ENCODE data around the gene SDK1. TPM values are rescaled to one million over a fixed set of nuclear protein-coding genes. Genes with fewer than 3 reads are reported as not detected.

The SDK1 gene
- total and polyA plus RNA-seq, 7 donors = 0.31 to 2.4 (median 1.3) TPM

GRCh38 chr7:3434611-3435010 is 133.6 kb downstream of the SDK1 start:
- H3K9me3 ChIP-seq = no peaks in the 10 kb centered on the region
- H3K36me3 ChIP-seq (ENCODE audit: insufficient read depth in 1 of 2, low read depth in 1 of 2) = no peaks in the 10 kb centered on the region
- H3K4me3 ChIP-seq = no peak overlapping the region
- H3K4me1 ChIP-seq = no peaks in the 10 kb centered on the region
- H3K27ac ChIP-seq = no peak overlapping the region
- TF ChIP-seq, protein P1, sequence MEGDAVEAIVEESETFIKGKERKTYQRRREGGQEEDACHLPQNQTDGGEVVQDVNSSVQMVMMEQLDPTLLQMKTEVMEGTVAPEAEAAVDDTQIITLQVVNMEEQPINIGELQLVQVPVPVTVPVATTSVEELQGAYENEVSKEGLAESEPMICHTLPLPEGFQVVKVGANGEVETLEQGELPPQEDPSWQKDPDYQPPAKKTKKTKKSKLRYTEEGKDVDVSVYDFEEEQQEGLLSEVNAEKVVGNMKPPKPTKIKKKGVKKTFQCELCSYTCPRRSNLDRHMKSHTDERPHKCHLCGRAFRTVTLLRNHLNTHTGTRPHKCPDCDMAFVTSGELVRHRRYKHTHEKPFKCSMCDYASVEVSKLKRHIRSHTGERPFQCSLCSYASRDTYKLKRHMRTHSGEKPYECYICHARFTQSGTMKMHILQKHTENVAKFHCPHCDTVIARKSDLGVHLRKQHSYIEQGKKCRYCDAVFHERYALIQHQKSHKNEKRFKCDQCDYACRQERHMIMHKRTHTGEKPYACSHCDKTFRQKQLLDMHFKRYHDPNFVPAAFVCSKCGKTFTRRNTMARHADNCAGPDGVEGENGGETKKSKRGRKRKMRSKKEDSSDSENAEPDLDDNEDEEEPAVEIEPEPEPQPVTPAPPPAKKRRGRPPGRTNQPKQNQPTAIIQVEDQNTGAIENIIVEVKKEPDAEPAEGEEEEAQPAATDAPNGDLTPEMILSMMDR (IDR thresholded peaks at IDR 0.05) = no peak
- H3K27me3 ChIP-seq (ENCODE audit: insufficient read depth in 3 of 3, low read length in 2 of 3) = no peaks in the 10 kb centered on the region
- intact Hi-C loops (cut with DNase I) = no loop called here
- DNase-seq (no peak), ATAC-seq (no peak)
- 91 to 94% (median 92%) methylated on average over 4 of the region's 4 CpGs for WGBS, 3 donors

GRCh38 chr7:3436112-3436511 is 135.1 kb downstream of the SDK1 start:
- Histone ChIP-seq H3K4me3 (no peak overlapping the region), H3K36me3 (ENCODE audit: insufficient read depth in 1 of 2, low read depth in 1 of 2) (no peaks in the 10 kb centered on the region), H3K9me3 (no peaks in the 10 kb centered on the region), H3K27me3 (ENCODE audit: insufficient read depth in 3 of 3, low read length in 2 of 3) (no peaks in the 10 kb centered on the region), H3K4me1 (no peaks in the 10 kb centered on the region), H3K27ac (no peak overlapping the region)
- intact Hi-C loops (cut with DNase I) = no loop called here
- WGBS, 3 donors = 87 to 96% (median 88%) methylated on average over 2 of the region's 2 CpGs
- TF ChIP-seq, protein P1 (IDR thresholded peaks at IDR 0.05) = no peak
- DNase-seq (no peak), ATAC-seq (no peak)

- Histone ChIP-seq H3K9me3 (no peaks in the 10 kb centered on the region), H3K36me3 (ENCODE audit: insufficient read depth in 1 of 2, low read depth in 1 of 2) (no peaks in the 10 kb centered on the region), H3K4me3 (no peak overlapping the region), H3K27ac (no peak overlapping the region), H3K27me3 (ENCODE audit: insufficient read depth in 3 of 3, low read length in 2 of 3) (no peaks in the 10 kb centered on the region), H3K4me1 (no peaks in the 10 kb centered on the region)
- intact Hi-C loops (cut with DNase I) = no loop called here
- WGBS, 3 donors = 85 to 89% (median 88%) methylated on average over 5 of the region's 5 CpGs
- ATAC-seq = no peak
- DNase-seq = no peak
- TF ChIP-seq, protein P1 (IDR thresholded peaks at IDR 0.05) = no peak
Observed at GRCh38 chr7:3436746-3437145, 135.7 kb downstream of the SDK1 start.

DNA sequence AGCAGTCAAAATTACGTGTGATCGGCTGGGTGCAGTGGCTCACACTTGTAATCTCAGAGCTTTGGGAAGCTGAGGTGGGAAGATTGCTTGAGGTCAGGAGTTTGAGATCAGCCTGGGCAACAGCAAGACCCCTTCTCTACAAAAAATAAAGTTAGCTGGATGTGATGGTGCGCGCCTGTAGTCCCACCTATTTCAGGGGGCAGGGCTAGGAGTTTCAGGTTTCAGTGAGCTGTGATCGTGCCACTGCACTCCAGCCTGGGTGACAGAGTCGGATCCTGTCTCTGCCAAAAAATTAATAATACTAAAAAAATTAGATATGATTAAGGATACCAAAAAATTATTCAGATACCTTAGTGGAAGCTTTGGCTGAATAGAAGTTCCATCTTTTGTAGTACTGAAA is 136.4 kb downstream of the SDK1 start:
- H3K36me3 ChIP-seq (ENCODE audit: insufficient read depth in 1 of 2, low read depth in 1 of 2) = no peaks in the 10 kb centered on the region
- no peaks in the 10 kb centered on the region for H3K4me1 ChIP-seq
- no peak overlapping the region for H3K4me3 ChIP-seq
- no peak for ATAC-seq
- H3K9me3 ChIP-seq = no peaks in the 10 kb centered on the region
- no peak for DNase-seq
- no peak overlapping the region for H3K27ac ChIP-seq
- intact Hi-C loops (cut with DNase I) = no loop called here
- TF ChIP-seq, protein P1 (IDR thresholded peaks at IDR 0.05) = no peak
- 76 to 84% (median 80%) methylated on average over 6 of the region's 6 CpGs for WGBS, 3 donors
- H3K27me3 ChIP-seq (ENCODE audit: insufficient read depth in 3 of 3, low read length in 2 of 3) = peaks cover 0 to 2% (median 0%) of the 10 kb centered on the region in 3 donors

DNA sequence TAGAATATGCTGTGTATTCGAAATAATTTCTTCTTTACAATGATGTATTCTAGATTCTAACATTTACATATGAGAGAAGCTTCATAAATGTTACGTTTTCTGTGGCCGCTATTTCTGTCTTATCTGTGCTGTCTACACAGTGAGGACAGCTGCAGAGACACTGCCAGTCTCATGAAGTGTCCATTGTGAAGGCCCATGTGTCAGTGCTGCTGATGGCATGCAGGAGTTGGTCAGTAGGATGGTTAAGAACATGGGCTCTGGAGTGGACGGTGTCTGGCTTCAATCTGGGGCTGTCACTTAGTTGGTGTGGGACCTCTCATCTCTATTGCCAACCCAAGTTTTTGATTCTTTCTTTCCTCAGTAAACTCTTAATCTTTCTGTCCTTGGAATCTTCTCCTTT is 137.3 kb downstream of the SDK1 start:
- TF ChIP-seq, protein P1 (IDR thresholded peaks at IDR 0.05) = no peak
- H3K27me3 ChIP-seq (ENCODE audit: insufficient read depth in 3 of 3, low read length in 2 of 3) = peaks cover 0 to 2% (median 0%) of the 10 kb centered on the region in 3 donors
- H3K36me3 ChIP-seq (ENCODE audit: insufficient read depth in 1 of 2, low read depth in 1 of 2) = no peaks in the 10 kb centered on the region
- H3K4me3 ChIP-seq = no peak overlapping the region
- H3K4me1 ChIP-seq = no peaks in the 10 kb centered on the region
- H3K27ac ChIP-seq = no peak overlapping the region
- intact Hi-C loops (cut with DNase I) = no loop called here
- WGBS, 3 donors = 85 to 86% (median 86%) methylated on average over 4 of the region's 4 CpGs
- ATAC-seq (no peak), DNase-seq (no peak)
- no peaks in the 10 kb centered on the region for H3K9me3 ChIP-seq

Data from psoas muscle (tissue), 8 donors.